H1 (cell line): ENCODE measurements around the gene ODF4. TPM values are rescaled to one million over a fixed set of nuclear protein-coding genes. Genes with fewer than 3 reads are reported as not detected.

Experiments used
- CHD2 ChIP-seq: IDR thresholded peaks from 2 replicates; pipeline ENCODE4 v1.6.1; 2012; ENCODE audit warnings: low read length, improper control_type of control experiment
- MAX ChIP-seq: IDR thresholded peaks from 2 replicates; pipeline ENCODE4 v1.6.1; 2012; ENCODE audit warnings: inconsistent platforms
- NANOG ChIP-seq: IDR thresholded peaks from 2 replicates; pipeline ENCODE4 v1.6.1; 2011; ENCODE audit warnings: low read length, low read depth, mild to moderate bottlenecking, inconsistent platforms; ENCODE audit not compliant: insufficient read depth, poor library complexity, severe bottlenecking
- NRF1 ChIP-seq: IDR thresholded peaks from 2 replicates; pipeline ENCODE4 v1.6.1; 2011; ENCODE audit warnings: mild to moderate bottlenecking, low read depth, low read length, improper control_type of control experiment
- polyA plus RNA-seq, 7 experiments: library from polyadenylated mRNA; depleted of rRNA in 3 of 7; stranded (reverse) in 5 of 7; unstranded in 2 of 7; fragments of >200 nt in 5 of 7; fragments of 200-250 nt in 2 of 7; gene quantifications; 1 replicate in 5 of 7; 2 replicates in 1 of 7; 4 replicates in 1 of 7; pipeline versions ENCODE4 v1.2.1 to v1.2.3, GENCODE V29; 2011 to 2013; ENCODE audit warnings: missing spikeins in 2 of 7, mixed read lengths in 2 of 7
- total RNA-seq: library from RNA; stranded (reverse); fragmentation: NEBNext Ultra II Directional; extraction: Animal tissue kit (Norgen Biotek cat#: 25700); gene quantifications from 2 replicates; pipeline ENCODE4 v1.2.1, GENCODE V29; 2021

ODF4 gene
- total and polyA plus RNA-seq, 2 of the 8 experiments (the other 6 are each of a cell fraction or from before 2014, with no cell fraction given): not detected

- TF ChIP-seq MAX (0 out of 2 replicates have a peak, but pooled peaks have one; percentile 12), CHD2 (no peak), NRF1 (no peak), NANOG (no peak)
These were observed 24.6 kb upstream of the ODF4 start (continued) for GRCh38 chr17:8314797-8315763.
